Stimulated activated CD4-positive, alpha-beta T cell treated with anti-CD3 and anti-CD28 coated beads, Interleukin-2, amount 100 ng/mL, for 24 hours (primary cell): ENCODE measurements around the gene CRY1.
A peak's percentile ranks its signal among the peaks of the same experiment; 100 is the strongest.

Experiments used
- DNase-seq, 2 donors: peaks; one replicate each; pipeline ENCODE4 v3.0.0-alpha.2; 2020

The CRY1 gene

GRCh38 chr12:106955377-106956047 is 137.8 kb downstream of the CRY1 start, which contains the start of gene TMEM263:
TMEM263 (plus strand) TSS chr12:106955907; CDS start chr12:106967117, 11,210 bp downstream.
- DNase-seq = peak; percentile 86 to 89

GRCh38 chr12:106954462-106955376 is 138.6 kb downstream of the CRY1 start:
- peak; percentile 14 to 28 for DNase-seq

- no peak for DNase-seq
Observed at GRCh38 chr12:106953352-106954250, 139.7 kb downstream of the CRY1 start.

GRCh38 chr12:106950591-106950990 is 142.8 kb downstream of the CRY1 start:
- no peak for DNase-seq

GRCh38 chr12:106947461-106947860 is 145.9 kb downstream of the CRY1 start:
- no peak for DNase-seq

GRCh38 chr12:106945261-106945851 is 148.0 kb downstream of the CRY1 start:
- DNase-seq = no peak

GRCh38 chr12:106942775-106943174 is 150.6 kb downstream of the CRY1 start:
- no peak for DNase-seq

GRCh38 chr12:106941481-106942156 is 151.7 kb downstream of the CRY1 start:
- no peak for DNase-seq
